ENCODE measurements around the gene TULP4. TPM values are rescaled to one million over a fixed set of nuclear protein-coding genes. Genes with fewer than 3 reads are reported as not detected.

The TULP4 gene
- total and polyA plus RNA-seq, 2 of the 8 experiments (the other 6 are each of a cell fraction or from before 2014, with no cell fraction given), result 7.7 to 51.6 TPM

DNA sequence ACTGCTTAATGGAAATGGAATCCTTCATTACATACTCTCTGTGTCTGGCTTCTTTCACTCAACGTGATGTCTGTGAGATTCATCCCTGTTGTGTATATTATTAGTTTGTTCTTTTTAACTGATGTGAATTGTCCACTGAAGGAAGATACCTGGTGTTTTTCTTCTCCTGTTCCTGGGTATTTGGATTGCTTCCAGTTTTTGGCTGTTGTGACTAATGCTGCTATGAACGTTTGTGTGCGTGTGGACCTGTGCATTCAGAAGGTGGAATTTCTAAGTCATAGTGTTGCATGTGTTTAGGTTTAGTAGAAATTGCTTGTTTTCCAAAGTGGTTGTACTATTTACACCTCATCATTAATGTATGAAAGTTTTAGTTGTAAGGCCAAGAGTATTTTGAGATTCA is 3.8 kb downstream of the TULP4 start:
- no peak overlapping the region for H3K56ac ChIP-seq (replicated peaks; ENCODE audit: insufficient read length, low read depth, low read length)
- H4K20me1 ChIP-seq (replicated peaks in 1 of 2; ENCODE audit: control insufficient read depth in 1 of 2, insufficient read depth in 2 of 2, low read length in 2 of 2), result no peaks in the 10 kb centered on the region
- H3K79me1 ChIP-seq (ENCODE audit: low read depth, low read length), result no peaks in the 10 kb centered on the region
- H3K4me3 ChIP-seq (ENCODE audit: extremely low read depth in 1 of 4, insufficient read depth in 2 of 4, low read depth in 3 of 4, low read length in 4 of 4), result no peak overlapping the region
- H4K8ac ChIP-seq (ENCODE audit: extremely low read depth, insufficient read depth, low read length), result no peak overlapping the region
- POLR2A ChIA-PET (ENCODE audit: partially characterized antibody), result no interaction called here
- H3K79me2 ChIP-seq (ENCODE audit: control insufficient read depth in 1 of 2, insufficient read depth in 2 of 2, low read length in 2 of 2), result peaks cover 0 to 25% of the 10 kb centered on the region in 2 experiments; a peak in 2 of 4 replicates
- H2BK120ac ChIP-seq (replicated peaks; ENCODE audit: low read depth, low read length), result no peak overlapping the region
- no peak overlapping the region for H2BK15ac ChIP-seq (ENCODE audit: low read length)
- no peak for DNase-seq (ENCODE audit: low read depth in 1 of 2, low spot score in 2 of 2)
- H3K23ac ChIP-seq (ENCODE audit: insufficient read length), result no peak overlapping the region
- H3K9ac ChIP-seq (replicated peaks in 1 of 4; ENCODE audit: extremely low read depth in 1 of 4, low read depth in 3 of 4, low read length in 3 of 4), result no peak overlapping the region
- H3K4me1 ChIP-seq (replicated peaks in 1 of 4; ENCODE audit: control insufficient read depth in 3 of 4, insufficient read depth in 4 of 4, low read length in 3 of 4), result no peaks in the 10 kb centered on the region
- TF ChIP-seq RAD21 (IDR thresholded peaks at IDR 0.05 in 1 of 2, conservative IDR thresholded peaks at IDR 0.05 in 1 of 2; ENCODE audit: low read depth in 2 of 2, low read length in 2 of 2) (no peak), SUZ12 (IDR thresholded peaks at IDR 0.05; ENCODE audit: low read length) (no peak), FOSL1 (IDR thresholded peaks at IDR 0.05; ENCODE audit: insufficient read depth, low read depth, low read length) (no peak), SIRT6 (IDR thresholded peaks at IDR 0.05; ENCODE audit: low read length) (no peak)
- TF ChIP-seq, protein P1, sequence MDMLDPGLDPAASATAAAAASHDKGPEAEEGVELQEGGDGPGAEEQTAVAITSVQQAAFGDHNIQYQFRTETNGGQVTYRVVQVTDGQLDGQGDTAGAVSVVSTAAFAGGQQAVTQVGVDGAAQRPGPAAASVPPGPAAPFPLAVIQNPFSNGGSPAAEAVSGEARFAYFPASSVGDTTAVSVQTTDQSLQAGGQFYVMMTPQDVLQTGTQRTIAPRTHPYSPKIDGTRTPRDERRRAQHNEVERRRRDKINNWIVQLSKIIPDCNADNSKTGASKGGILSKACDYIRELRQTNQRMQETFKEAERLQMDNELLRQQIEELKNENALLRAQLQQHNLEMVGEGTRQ (IDR thresholded peaks at IDR 0.05; ENCODE audit: low read length), result no peak
- H3K23me2 ChIP-seq (ENCODE audit: low read depth, low read length), result no peaks in the 10 kb centered on the region
- no peak overlapping the region for H2BK5ac ChIP-seq (ENCODE audit: low read depth, low read length)
- H2AFZ ChIP-seq (ENCODE audit: low read length), result no peak overlapping the region
- H4K5ac ChIP-seq (ENCODE audit: insufficient read length, low read depth, low read length), result no peak overlapping the region
- no peak for FAIRE-seq
- no peak overlapping the region for H3K4ac ChIP-seq (replicated peaks; ENCODE audit: insufficient read length, low read depth, low read length)
- 72% methylated on average over 3 of the region's 3 CpGs; no CpG with 5 or more reads in 1 of the 2 experiments for WGBS, 2 experiments (ENCODE audit: extremely low coverage in 1 of 2, insufficient coverage in 1 of 2, insufficient read length in 1 of 2, insufficient replicate concordance in 2 of 2, low coverage in 1 of 2, low lambda C conversion rate in 2 of 2, missing lambda C conversion rate in 1 of 2)
- no peaks in the 10 kb centered on the region for H3K9me3 ChIP-seq (ENCODE audit: insufficient read depth in 2 of 2, low read depth in 1 of 2, low read length in 1 of 2)
- no peak overlapping the region for H3K18ac ChIP-seq (ENCODE audit: extremely low read depth, low read length)
- H3K36me3 ChIP-seq (ENCODE audit: control insufficient read depth in 2 of 4, insufficient read depth in 4 of 4, low read length in 3 of 4), result peaks cover 0 to 19% (median 2%) of the 10 kb centered on the region in 4 experiments; a peak in 3 of 8 replicates
- no peak overlapping the region for H3K4me2 ChIP-seq (ENCODE audit: insufficient read depth in 1 of 2, low read depth in 2 of 2, low read length in 2 of 2)
- H2BK20ac ChIP-seq (ENCODE audit: low read length), result no peak overlapping the region
- H2AK5ac ChIP-seq (ENCODE audit: low read depth, low read length), result no peak overlapping the region
- no peak overlapping the region for H2BK12ac ChIP-seq (ENCODE audit: low read depth, low read length)
- no peak overlapping the region for H4K91ac ChIP-seq (replicated peaks; ENCODE audit: insufficient read length, low read length)
- CTCF ChIA-PET (ENCODE audit: partially characterized antibody), result no interaction called here
- H3K27me3 ChIP-seq (replicated peaks in 1 of 4; ENCODE audit: control insufficient read depth in 3 of 4, extremely low read depth in 1 of 4, insufficient read depth in 3 of 4, low read length in 3 of 4), result no peaks in the 10 kb centered on the region
- H3K14ac ChIP-seq (ENCODE audit: insufficient read length), result no peak overlapping the region
- no peak overlapping the region for H3K27ac ChIP-seq (ENCODE audit: low read depth, low read length)
